ENCODE data around the gene FRRS1L.

Gene FRRS1L

GRCh38 chr9:109163194-109163593, 3.9 kb downstream of the FRRS1L start:
- H3K27ac ChIP-seq = no peak overlapping the region
- TF ChIP-seq, protein P1, sequence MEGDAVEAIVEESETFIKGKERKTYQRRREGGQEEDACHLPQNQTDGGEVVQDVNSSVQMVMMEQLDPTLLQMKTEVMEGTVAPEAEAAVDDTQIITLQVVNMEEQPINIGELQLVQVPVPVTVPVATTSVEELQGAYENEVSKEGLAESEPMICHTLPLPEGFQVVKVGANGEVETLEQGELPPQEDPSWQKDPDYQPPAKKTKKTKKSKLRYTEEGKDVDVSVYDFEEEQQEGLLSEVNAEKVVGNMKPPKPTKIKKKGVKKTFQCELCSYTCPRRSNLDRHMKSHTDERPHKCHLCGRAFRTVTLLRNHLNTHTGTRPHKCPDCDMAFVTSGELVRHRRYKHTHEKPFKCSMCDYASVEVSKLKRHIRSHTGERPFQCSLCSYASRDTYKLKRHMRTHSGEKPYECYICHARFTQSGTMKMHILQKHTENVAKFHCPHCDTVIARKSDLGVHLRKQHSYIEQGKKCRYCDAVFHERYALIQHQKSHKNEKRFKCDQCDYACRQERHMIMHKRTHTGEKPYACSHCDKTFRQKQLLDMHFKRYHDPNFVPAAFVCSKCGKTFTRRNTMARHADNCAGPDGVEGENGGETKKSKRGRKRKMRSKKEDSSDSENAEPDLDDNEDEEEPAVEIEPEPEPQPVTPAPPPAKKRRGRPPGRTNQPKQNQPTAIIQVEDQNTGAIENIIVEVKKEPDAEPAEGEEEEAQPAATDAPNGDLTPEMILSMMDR (conservative IDR thresholded peaks at IDR 0.05) = no peak
- TF ChIP-seq ZFX (IDR thresholded peaks at IDR 0.05) = no peak

GRCh38 chr9:109162677-109163076, 4.4 kb downstream of the FRRS1L start:
- TF ChIP-seq ZFX (IDR thresholded peaks at IDR 0.05) = no peak
- H3K27ac ChIP-seq = no peak overlapping the region

GRCh38 chr9:109161471-109161870, 5.6 kb downstream of the FRRS1L start:
- no peak overlapping the region for H3K27ac ChIP-seq
- TF ChIP-seq ZFX (IDR thresholded peaks at IDR 0.05) = no peak
- TF ChIP-seq, protein P1 (conservative IDR thresholded peaks at IDR 0.05) = no peak

DNA sequence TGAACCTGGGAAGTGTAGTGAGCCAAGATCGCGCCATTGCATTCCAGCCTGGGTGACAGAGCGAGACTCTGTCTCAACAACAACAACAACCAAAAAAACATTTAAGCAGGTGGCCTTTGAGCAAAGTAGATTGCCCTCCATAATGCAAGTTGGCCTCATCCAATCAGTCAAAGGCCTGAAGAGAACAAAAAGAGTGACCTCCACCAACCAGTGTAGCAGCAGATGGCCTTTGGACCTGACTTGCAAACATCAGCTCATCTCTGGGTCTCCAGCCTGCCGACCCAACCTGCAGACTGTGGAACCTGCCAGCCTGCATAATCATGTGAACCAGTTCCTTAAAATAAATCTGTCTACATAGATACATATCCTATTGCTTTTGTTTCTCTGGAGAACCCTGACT, 7.5 kb downstream of the FRRS1L start:
- TF ChIP-seq, protein P1 (conservative IDR thresholded peaks at IDR 0.05) = no peak
- no peak for TF ChIP-seq ZFX (IDR thresholded peaks at IDR 0.05)
- H3K27ac ChIP-seq = no peak overlapping the region

GRCh38 chr9:109158651-109159050, 8.4 kb downstream of the FRRS1L start:
- no peak for TF ChIP-seq ZFX (IDR thresholded peaks at IDR 0.05)
- TF ChIP-seq, protein P1 (conservative IDR thresholded peaks at IDR 0.05) = no peak
- no peak overlapping the region for H3K27ac ChIP-seq

GRCh38 chr9:109156708-109157107, 10.3 kb downstream of the FRRS1L start:
- TF ChIP-seq ZFX (IDR thresholded peaks at IDR 0.05) = no peak
- TF ChIP-seq, protein P1 (conservative IDR thresholded peaks at IDR 0.05) = no peak
- no peak overlapping the region for H3K27ac ChIP-seq

DNA sequence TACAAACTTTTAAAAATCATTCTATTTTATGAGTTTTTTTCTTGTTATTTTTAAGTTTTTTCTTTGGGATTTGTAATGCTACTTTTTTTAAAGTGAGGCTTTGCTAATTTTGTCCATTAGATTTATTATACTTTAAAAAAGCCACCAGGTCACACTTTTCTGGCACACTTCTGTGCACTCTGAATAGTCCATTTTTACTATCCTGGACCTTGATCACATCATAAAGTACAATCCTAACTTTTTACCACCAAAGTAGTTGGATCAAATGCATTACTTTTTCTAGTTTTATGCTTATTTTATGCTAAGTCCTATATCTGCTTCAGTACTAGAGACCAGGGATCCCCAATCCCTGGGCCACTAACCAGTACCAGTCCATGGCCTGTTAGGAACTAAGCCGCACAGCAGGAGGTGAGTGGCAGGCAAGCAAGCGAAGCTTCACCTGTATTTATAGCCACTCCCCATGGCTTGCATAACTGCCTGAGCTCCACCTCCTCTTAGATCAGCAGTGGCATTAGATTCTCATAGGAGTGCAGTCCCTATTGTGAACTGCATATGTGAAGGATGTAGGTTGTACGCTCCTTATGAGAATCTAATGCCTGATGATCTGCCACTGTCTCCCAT, 16.0 kb downstream of the FRRS1L start:
- TF ChIP-seq, protein P1 (conservative IDR thresholded peaks at IDR 0.05) = no peak
- TF ChIP-seq ZFX (IDR thresholded peaks at IDR 0.05) = no peak

GRCh38 chr9:109149722-109150121, 17.3 kb downstream of the FRRS1L start:
- H3K27ac ChIP-seq = no peak overlapping the region
- TF ChIP-seq ZFX (IDR thresholded peaks at IDR 0.05) = no peak
- TF ChIP-seq, protein P1 (conservative IDR thresholded peaks at IDR 0.05) = no peak

More for the DNA sequence above, 16.0 kb downstream of the FRRS1L start:
- H3K27ac ChIP-seq = no peak overlapping the region

Data from C4-2B (cell line).